Right atrium auricular region (tissue), 2 donors: Measurements from ENCODE around the gene ESPL1. TPM values are rescaled to one million over a fixed set of nuclear protein-coding genes. Genes with fewer than 3 reads are reported as not detected.

Source experiments
- total RNA-seq, 2 donors: library from RNA; depleted of rRNA; stranded (reverse); fragments of >200 nt; gene quantifications; one replicate each; pipeline ENCODE4 v1.1.0, GENCODE V29; 2016

Gene ESPL1
- total RNA-seq, 2 donors from 2014 or later = 0.12 to 0.59 TPM

Other genes with a start within 250 kb of the ESPL1 start
- gene TNS2, start 218.2 kb upstream of the ESPL1 start, total RNA-seq = 100 to 1,000 TPM in 1 of 2 donors, 10 to 100 TPM in 1; 76.2 to 153 TPM
- gene SPRYD3, start 188.9 kb upstream of the ESPL1 start, total RNA-seq = 10 to 100 TPM; 33.5 to 64.5 TPM
- gene IGFBP6, start 170.6 kb upstream of the ESPL1 start, total RNA-seq = 100 to 1,000 TPM in 1 of 2 donors, 10 to 100 TPM in 1; 99.0 to 358 TPM
- not detected for gene SOAT2, start 164.8 kb upstream of the ESPL1 start, total RNA-seq
- gene ZNF740, start 87.6 kb upstream of the ESPL1 start, total RNA-seq = 1 to 10 TPM; 5.9 to 7.4 TPM
- gene CSAD, start 87.4 kb upstream of the ESPL1 start, total RNA-seq = 1 to 10 TPM; 3.4 to 4.9 TPM
- under 1 TPM in 1 of 2 donors, not detected in 1; 0.47 TPM for gene ITGB7, start 61.0 kb upstream of the ESPL1 start, total RNA-seq
- 10 to 100 TPM; 14.8 to 15.0 TPM for gene RARG, start 36.1 kb upstream of the ESPL1 start, total RNA-seq
- 100 to 1,000 TPM; 416 to 549 TPM for gene PFDN5, start 27.2 kb downstream of the ESPL1 start, total RNA-seq
- gene MYG1, start 31.4 kb downstream of the ESPL1 start, total RNA-seq = 10 to 100 TPM; 26.9 to 28.3 TPM
- 10 to 100 TPM; 30.4 to 30.8 TPM for gene AAAS, start 53.3 kb downstream of the ESPL1 start, total RNA-seq
- gene SP7, start 68.1 kb downstream of the ESPL1 start, total RNA-seq = not detected
- 10 to 100 TPM; 21.2 to 36.6 TPM for gene SP1, start 111.9 kb downstream of the ESPL1 start, total RNA-seq
- gene AMHR2, start 155.6 kb downstream of the ESPL1 start, total RNA-seq = under 1 TPM; 0.37 to 0.47 TPM
- 10 to 100 TPM; 38.8 to 60.6 TPM for gene PRR13, start 173.4 kb downstream of the ESPL1 start, total RNA-seq
- 100 to 1,000 TPM; 288 to 378 TPM for gene PCBP2, start 183.8 kb downstream of the ESPL1 start, total RNA-seq
- 1 to 10 TPM; 2.6 to 9.8 TPM for gene MAP3K12, start 231.2 kb downstream of the ESPL1 start, total RNA-seq
- 10 to 100 TPM; 11.1 to 18.9 TPM for gene TARBP2, start 233.0 kb downstream of the ESPL1 start, total RNA-seq
- gene NPFF, start 239.2 kb downstream of the ESPL1 start, total RNA-seq = not detected